ENCODE measurements around the gene ZBTB7C.

Gene ZBTB7C

GRCh38 chr18:48244530-48244929 lies 164.7 kb downstream of the ZBTB7C start:
- no peak for DNase-seq

DNA sequence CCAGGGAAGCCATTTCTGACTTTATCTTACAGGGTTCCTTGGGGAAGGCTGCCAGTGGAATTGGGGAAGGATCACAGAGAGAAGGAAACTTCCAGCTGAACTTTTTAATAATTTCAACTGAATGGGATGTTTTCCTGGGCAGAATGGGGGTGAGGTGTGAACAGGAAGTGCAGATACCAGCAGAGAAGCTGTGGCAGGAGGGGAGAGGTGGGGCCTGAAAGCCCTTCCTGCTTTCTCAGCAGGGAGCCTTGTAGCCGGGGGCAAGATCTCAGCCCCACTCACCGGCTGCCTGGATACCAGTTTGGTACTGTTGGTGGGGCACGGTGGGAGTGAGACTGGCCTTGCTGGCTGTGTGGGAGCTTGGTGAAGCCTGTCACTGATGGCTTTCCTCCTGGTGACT lies 170.5 kb downstream of the ZBTB7C start:
- DNase-seq: no peak

DNA sequence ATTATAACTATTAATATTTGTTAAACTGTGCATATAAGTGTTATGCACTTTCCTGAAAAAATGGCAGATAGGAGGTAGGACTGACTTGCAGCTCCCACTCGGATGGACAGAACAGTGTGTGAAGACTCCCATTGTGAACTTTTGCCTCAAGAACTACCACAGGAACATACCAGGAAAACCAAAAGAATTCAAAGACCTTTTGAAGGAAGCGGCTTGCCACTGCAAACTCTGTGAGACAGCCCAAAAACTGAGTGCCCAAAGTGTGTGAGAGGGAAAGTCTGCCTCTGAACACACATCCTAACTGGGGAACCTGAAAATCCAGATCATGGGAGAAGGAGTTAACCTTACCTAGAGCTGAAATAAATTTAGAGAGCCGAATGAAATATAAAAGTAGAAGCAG lies 171.0 kb downstream of the ZBTB7C start:
- DNase-seq: no peak

- no peak for DNase-seq
These were observed 172.4 kb downstream of the ZBTB7C start for GRCh38 chr18:48236822-48237221.

- no peak for DNase-seq
These were observed 178.6 kb downstream of the ZBTB7C start for GRCh38 chr18:48230467-48231113.

DNA sequence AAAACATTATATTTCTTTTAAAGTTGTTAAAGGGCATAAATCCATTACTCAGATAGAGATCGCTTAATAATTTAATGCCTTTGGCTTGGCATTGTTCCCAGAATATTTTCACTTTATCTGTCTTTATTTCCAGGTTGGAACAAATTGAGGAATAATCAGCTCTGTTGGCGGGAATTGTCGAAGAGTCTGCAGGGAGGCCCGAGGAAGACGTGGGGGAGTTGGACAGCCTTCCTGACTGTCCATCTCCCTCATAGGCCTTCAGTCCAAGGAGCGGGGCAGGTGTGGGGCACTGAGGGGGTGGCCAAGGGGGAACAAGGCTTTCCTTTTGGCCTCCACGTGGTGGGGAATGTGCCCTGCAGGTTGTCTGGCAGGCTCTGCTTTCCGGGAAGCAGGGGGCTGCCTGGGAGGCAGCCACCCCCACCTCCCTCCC lies 179.6 kb downstream of the ZBTB7C start:
- no peak for DNase-seq

GRCh38 chr18:48228841-48229240 lies 180.3 kb downstream of the ZBTB7C start:
- no peak for DNase-seq

- DNase-seq: no peak
These were observed 180.9 kb downstream of the ZBTB7C start for GRCh38 chr18:48228301-48228715.

GRCh38 chr18:48227206-48227605 lies 182.0 kb downstream of the ZBTB7C start:
- DNase-seq: no peak

DNA sequence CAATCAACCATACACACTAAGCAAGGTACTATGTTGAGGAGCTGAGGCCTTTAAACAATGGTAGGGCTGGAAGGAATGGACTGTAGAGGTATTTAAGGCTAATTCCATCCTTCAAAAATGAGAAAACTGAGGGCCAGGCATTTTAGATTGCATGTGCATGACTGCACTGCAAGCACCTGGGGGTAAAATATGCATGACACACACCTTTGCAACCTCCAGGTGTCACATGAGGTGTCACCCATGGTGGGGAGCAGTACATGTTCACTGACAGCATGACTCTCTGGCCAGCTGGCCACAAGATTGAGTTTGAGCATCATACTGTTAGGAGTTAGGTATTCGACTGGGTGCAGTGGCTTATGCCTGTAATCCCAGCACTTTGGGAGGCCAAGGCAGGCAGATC lies 182.8 kb downstream of the ZBTB7C start:
- DNase-seq: no peak

DNA sequence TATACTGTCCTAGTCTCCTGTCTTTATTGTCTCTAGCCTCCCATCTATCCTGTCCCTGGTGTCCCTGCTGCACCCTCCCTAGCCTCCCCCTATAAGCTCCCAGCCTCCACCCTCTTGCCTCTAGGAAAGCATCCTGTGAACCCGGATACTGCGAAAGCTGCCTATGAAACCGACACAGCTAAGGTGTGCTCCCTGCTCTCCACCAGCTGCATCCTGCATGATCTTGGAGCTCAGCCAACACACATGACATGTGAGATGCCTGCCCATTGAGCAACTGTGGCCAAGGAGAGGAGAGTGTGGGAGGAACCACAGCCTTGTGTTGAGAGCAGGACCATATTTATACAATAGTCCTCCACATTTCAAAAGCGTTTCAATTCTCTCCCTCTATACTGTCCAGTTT lies 187.1 kb downstream of the ZBTB7C start:
- no peak for DNase-seq

- DNase-seq: no peak
These were observed 189.2 kb downstream of the ZBTB7C start for GRCh38 chr18:48219810-48220499.

GRCh38 chr18:48219037-48219809 lies 190.0 kb downstream of the ZBTB7C start:
- DNase-seq: no peak

GRCh38 chr18:48218285-48219022 lies 190.7 kb downstream of the ZBTB7C start:
- no peak for DNase-seq

- no peak for DNase-seq
These were observed 191.6 kb downstream of the ZBTB7C start for GRCh38 chr18:48217258-48218250.

DNA sequence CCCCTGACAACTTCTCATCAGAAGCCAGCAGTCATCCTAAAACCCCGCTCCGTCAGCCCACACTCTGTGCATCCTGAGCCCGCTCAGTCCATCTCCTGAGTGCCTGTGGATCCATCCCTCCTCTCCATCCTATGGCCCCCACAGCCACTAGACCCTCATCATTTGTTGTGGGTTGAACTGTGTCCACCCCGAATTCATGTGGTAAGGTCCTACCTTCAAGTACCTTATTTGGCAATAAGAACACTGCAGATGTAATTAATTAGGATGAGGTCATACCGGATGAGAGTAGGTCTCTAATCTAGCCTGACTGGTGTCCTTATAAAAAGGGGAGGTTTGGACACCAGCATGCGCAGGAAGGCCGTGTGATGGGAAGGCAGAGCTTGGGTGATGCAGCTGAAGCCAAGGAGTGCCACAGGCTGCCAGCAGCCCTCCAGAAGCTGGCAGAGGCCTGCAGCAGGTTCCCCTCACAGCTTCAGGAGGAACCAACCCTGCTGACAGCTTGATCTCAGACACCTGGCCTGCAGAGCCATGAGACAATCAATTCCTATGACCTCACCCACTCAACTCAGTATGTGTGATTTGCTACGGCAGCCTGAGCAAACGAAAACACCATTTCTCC lies 192.4 kb downstream of the ZBTB7C start:
- DNase-seq: no peak

- DNase-seq: no peak
These were observed 193.1 kb downstream of the ZBTB7C start for GRCh38 chr18:48215876-48216638.

DNA sequence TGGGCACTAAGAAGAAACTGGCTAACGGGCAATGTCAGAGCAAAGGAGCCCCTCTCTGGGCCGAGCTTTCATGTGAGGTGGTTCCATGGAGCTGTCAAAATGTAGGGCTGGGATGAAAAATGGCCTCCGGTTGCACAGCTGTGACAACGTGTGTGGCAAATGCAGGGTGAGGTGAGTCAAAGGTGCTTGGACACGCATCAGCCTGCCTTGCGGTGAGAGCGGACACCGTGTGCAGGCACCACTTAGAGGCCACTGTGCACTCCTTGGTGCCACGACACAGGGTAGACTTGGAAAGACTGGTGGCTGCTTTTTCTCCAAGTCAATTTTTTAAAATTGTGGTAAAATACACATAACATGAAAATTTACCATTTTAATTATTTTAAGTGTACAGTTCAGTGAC lies 195.4 kb downstream of the ZBTB7C start:
- no peak for DNase-seq

DNA sequence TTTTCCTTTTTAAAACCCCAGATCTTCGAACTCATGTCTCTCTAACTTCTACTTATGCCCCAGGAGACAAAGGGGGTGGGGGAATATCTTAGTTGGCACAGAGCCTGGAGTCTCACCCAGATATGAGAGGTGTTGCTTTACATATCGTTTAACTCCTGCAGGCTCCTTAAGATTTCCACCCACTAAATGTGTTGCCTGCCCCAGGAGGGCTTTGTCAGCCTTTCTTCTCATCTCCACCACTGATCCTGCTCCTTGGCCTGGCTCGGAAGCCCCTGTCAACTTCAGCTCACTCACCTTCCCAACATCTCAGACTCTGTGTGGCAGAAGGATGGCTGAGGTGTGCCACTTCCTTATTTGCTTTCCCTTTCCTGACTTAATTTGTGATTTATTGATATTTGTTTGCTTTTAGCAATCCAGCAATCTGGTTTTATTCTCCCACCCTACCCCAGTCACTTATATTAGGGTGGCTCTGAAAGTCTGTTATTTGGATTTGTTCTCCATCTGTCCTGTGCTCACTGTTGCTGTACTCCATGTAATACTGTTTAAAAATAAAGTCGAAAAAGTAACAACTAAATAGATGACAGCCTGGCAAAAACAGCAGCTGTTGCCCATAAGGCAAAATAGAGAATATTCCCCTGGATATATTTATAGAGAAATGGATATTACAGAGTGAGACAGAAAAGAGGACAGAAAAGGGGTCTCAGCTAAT lies 200.6 kb downstream of the ZBTB7C start:
- no peak for DNase-seq

- no peak for DNase-seq
These were observed 201.4 kb downstream of the ZBTB7C start for GRCh38 chr18:48207733-48208132.
